Ascending aorta (tissue), 2 donors: Measurements from ENCODE around the gene PYCARD. TPM values are rescaled to one million over a fixed set of nuclear protein-coding genes. Genes with fewer than 3 reads are reported as not detected.
"Not testable (repeated sequence)": the region's sequence is repeated elsewhere in the genome, so short reads cannot be mapped to it uniquely, and the experiment has no call there.

Experiments
- DNase-seq, 2 donors: peaks; one replicate each; pipeline ENCODE4 v3.0.0-alpha.2; 2019; ENCODE audit warnings: low spot score in 2 of 2
- H3K27ac ChIP-seq, 2 donors: fragments of 200-600 bp; sonication (generic); one replicate each; pipeline ENCODE4 v1.5.1; 2016 to 2017; ENCODE audit warnings: mild to moderate bottlenecking in 1 of 2
- H3K27me3 ChIP-seq: fragments of 200-600 bp; sonication (generic); one replicate; pipeline ENCODE4 v1.5.1; 2017
- H3K36me3 ChIP-seq, 2 donors: fragments of 200-600 bp; sonication (generic); one replicate each; pipeline ENCODE4 v1.5.1; 2016
- H3K4me1 ChIP-seq, 2 donors: fragments of 200-600 bp; sonication (generic); one replicate each; pipeline ENCODE4 v1.5.1; 2016 to 2017; ENCODE audit warnings: mild to moderate bottlenecking in 1 of 2
- H3K4me3 ChIP-seq, 2 donors: fragments of 200-600 bp; sonication (generic); one replicate each; pipeline ENCODE4 v1.5.1; 2016 to 2017; ENCODE audit warnings: mild to moderate bottlenecking in 1 of 2
- H3K9me3 ChIP-seq, 2 donors: fragments of 200-600 bp; sonication (generic); one replicate each; pipeline ENCODE4 v1.5.1; 2016
- CTCF ChIP-seq, 3 experiments: fragments of 200-600 bp in 2 of 3; fragments of 450-650 bp in 1 of 3; sonication (generic) in 2 of 3; IDR thresholded peaks; one replicate each; pipeline ENCODE4 v1.5.1; 2016 to 2019; ENCODE audit warnings: antibody characterized with exemption in 3 of 3, mild to moderate bottlenecking in 1 of 3, moderate library complexity in 1 of 3
- intact Hi-C: fragments of 100-400 bp; cut with DNase I; formaldehyde crosslinking; loops from one replicate; pipeline ENCODE4 v1.15.1; 2023
- total RNA-seq: library from RNA; depleted of rRNA; stranded (reverse); fragments of >200 nt; gene quantifications from one replicate; pipeline ENCODE4 v1.1.0, GENCODE V29; 2016

The PYCARD gene
- total RNA-seq, 1 donor from 2014 or later, result 21.1 TPM

GRCh38 chr16:31199430-31200041 lies 3.0 kb downstream of the PYCARD start:
- Histone ChIP-seq H3K4me1 (peaks cover 0 to 10% of the 10 kb centered on the region in 2 donors), H3K4me3 (no peak overlapping the region), H3K9me3 (no peaks in the 10 kb centered on the region), H3K27ac (no peak overlapping the region), H3K27me3 (no peaks in the 10 kb centered on the region), H3K36me3 (peaks cover 18 to 27% of the 10 kb centered on the region in 2 donors)
- TF ChIP-seq CTCF (IDR thresholded peaks at IDR 0.05), result no peak
- no peak for DNase-seq
- intact Hi-C loops, result no loop called here

GRCh38 chr16:31198207-31198882 lies 4.2 kb downstream of the PYCARD start:
- H3K36me3 ChIP-seq, result peaks cover 24 to 38% of the 10 kb centered on the region in 2 donors
- no peak for DNase-seq
- intact Hi-C loops, result no loop called here
- no peak overlapping the region for H3K27ac ChIP-seq
- no peak for TF ChIP-seq CTCF (IDR thresholded peaks at IDR 0.05)
- no peaks in the 10 kb centered on the region for H3K27me3 ChIP-seq
- no peaks in the 10 kb centered on the region for H3K9me3 ChIP-seq
- H3K4me1 ChIP-seq, result peaks cover 0 to 10% of the 10 kb centered on the region in 2 donors
- no peak overlapping the region for H3K4me3 ChIP-seq

DNA sequence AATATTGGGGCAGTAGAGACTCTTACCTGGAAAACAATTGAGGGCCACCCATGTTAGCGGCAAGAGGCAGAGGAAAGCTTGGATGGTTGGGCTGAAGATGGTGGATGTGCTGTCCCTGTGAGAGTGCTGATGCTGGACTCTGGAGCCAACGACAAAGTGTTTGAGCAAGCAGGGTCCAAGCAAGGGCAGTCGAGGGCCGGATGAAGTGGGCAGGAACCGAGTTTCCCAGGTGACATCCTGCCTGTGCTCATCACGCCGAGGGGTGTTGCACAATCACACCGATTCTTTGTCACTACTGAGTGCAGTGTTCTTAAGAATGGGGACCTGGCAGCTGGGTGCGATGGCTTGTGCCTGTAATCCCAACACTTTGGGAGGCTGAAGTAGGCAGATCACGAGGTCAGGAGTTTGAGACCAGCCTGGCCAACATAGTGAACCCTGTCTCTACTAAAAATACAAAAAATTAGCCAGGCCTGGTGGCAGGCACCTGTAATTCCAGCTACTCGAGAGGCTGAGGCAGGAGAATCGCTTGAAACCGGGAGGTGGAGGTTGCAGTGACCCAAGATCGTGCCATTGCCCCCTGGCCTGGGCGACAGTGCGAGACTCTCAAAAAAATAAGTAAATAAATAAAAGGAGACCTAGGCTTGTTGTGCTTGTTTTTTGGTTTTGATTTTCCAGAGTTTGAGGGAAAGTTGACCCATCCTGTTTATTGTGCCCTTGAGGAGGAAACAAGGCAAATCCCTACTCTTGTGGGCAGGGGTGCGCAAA lies 6.1 kb downstream of the PYCARD start:
- no peak overlapping the region for H3K4me3 ChIP-seq
- H3K27ac ChIP-seq, result no peak overlapping the region
- no peaks in the 10 kb centered on the region for H3K9me3 ChIP-seq
- H3K27me3 ChIP-seq, result no peaks in the 10 kb centered on the region
- H3K36me3 ChIP-seq, result peaks cover 42 to 55% of the 10 kb centered on the region in 2 donors
- DNase-seq, result no peak
- no peak for TF ChIP-seq CTCF (IDR thresholded peaks at IDR 0.05)
- peaks cover 0 to 4% of the 10 kb centered on the region in 2 donors for H3K4me1 ChIP-seq
- intact Hi-C loops, result no loop called here

- H3K27me3 ChIP-seq, H3K4me3 ChIP-seq, intact Hi-C loops, DNase-seq, H3K9me3 ChIP-seq, H3K4me1 ChIP-seq, H3K27ac ChIP-seq: not testable (repeated sequence)
- peaks cover 49 to 62% of the 10 kb centered on the region in 2 donors for H3K36me3 ChIP-seq
Measured at GRCh38 chr16:31195861-31196260, 6.7 kb downstream of the PYCARD start.

- no peaks in the 10 kb centered on the region for H3K9me3 ChIP-seq
- H3K4me1 ChIP-seq, result no peaks in the 10 kb centered on the region
- no peaks in the 10 kb centered on the region for H3K27me3 ChIP-seq
- H3K27ac ChIP-seq, result no peak overlapping the region
- intact Hi-C loops, result no loop called here
- peaks cover 59 to 68% of the 10 kb centered on the region in 2 donors for H3K36me3 ChIP-seq
- no peak overlapping the region for H3K4me3 ChIP-seq
- no peak for DNase-seq
- TF ChIP-seq CTCF (IDR thresholded peaks at IDR 0.05), result no peak
Measured at GRCh38 chr16:31194898-31195297, 7.7 kb downstream of the PYCARD start.

- no peak for TF ChIP-seq CTCF (IDR thresholded peaks at IDR 0.05)
- Histone ChIP-seq H3K4me1 (no peaks in the 10 kb centered on the region), H3K9me3 (no peaks in the 10 kb centered on the region), H3K36me3 (peaks cover 69 to 78% of the 10 kb centered on the region in 2 donors), H3K27ac (no peak overlapping the region), H3K4me3 (no peak overlapping the region), H3K27me3 (no peaks in the 10 kb centered on the region)
- DNase-seq, result no peak
- intact Hi-C loops, result no loop called here
Measured at GRCh38 chr16:31193874-31194273, 8.7 kb downstream of the PYCARD start.
